GM23338 (cell line): Measurements from ENCODE around the gene MBD6. TPM values are rescaled to one million over a fixed set of nuclear protein-coding genes. Genes with fewer than 3 reads are reported as not detected.

Experiments used
- ATAC-seq: fragments of 200-7000 bp; cut with Tn5 transposase; 3 replicates; pipeline ENCODE4 v1.9.1; 2020
- DNase-seq: peaks from one replicate; pipeline ENCODE4 v3.0.0-alpha.2; 2015; ENCODE audit warnings: low spot score
- H2AFZ ChIP-seq: fragments of 200-600 bp; sonication (generic); 2 replicates; pipeline ENCODE4 v1.8.0; 2016; ENCODE audit warnings: antibody characterized with exemption, mild to moderate bottlenecking, moderate library complexity
- H3F3A ChIP-seq: fragments of 200-600 bp; sonication (generic); replicated peaks from 2 replicates; pipeline ENCODE4 v1.8.0; 2017; ENCODE audit warnings: antibody characterized with exemption, mixed run types, low read depth
- H3K27ac ChIP-seq: fragments of 200-600 bp; sonication (generic); 2 replicates; pipeline ENCODE4 v1.6.1; 2016; ENCODE audit warnings: low read depth
- H3K27me3 ChIP-seq: fragments of 200-600 bp; sonication (generic); 2 replicates; pipeline ENCODE4 v1.8.0; 2016; ENCODE audit warnings: mild to moderate bottlenecking, mixed run types, moderate library complexity; ENCODE audit not compliant: insufficient read depth
- H3K36me3 ChIP-seq: fragments of 200-600 bp; sonication (generic); 2 replicates; pipeline ENCODE4 v1.8.0; 2016; ENCODE audit warnings: mild to moderate bottlenecking; ENCODE audit not compliant: insufficient read depth
- H3K4me1 ChIP-seq: fragments of 200-600 bp; sonication (generic); 2 replicates; pipeline ENCODE4 v1.8.0; 2016; ENCODE audit warnings: mild to moderate bottlenecking, moderate library complexity; ENCODE audit not compliant: insufficient read depth
- H3K4me2 ChIP-seq: fragments of 200-600 bp; sonication (generic); 2 replicates; pipeline ENCODE4 v1.7.1; 2017; ENCODE audit warnings: mixed run types
- H3K4me3 ChIP-seq: fragments of 200-600 bp; sonication (generic); 2 replicates; pipeline ENCODE4 v1.6.1; 2016; ENCODE audit warnings: mixed run types
- H3K79me2 ChIP-seq: fragments of 200-600 bp; sonication (generic); replicated peaks from 2 replicates; pipeline ENCODE4 v1.8.0; 2017; ENCODE audit warnings: mild to moderate bottlenecking; ENCODE audit not compliant: insufficient read depth
- H3K9me2 ChIP-seq: fragments of 200-600 bp; sonication (generic); 2 replicates; pipeline ENCODE4 v1.8.0; 2017; ENCODE audit not compliant: insufficient read depth
- H4K20me1 ChIP-seq: fragments of 200-600 bp; sonication (generic); replicated peaks from 2 replicates; pipeline ENCODE4 v1.8.0; 2017; ENCODE audit warnings: mild to moderate bottlenecking; ENCODE audit not compliant: insufficient read depth
- H3K27ac Mint-ChIP-seq: 2 replicates; pipeline ENCODE4 v1.8.0; 2020; ENCODE audit warnings: inconsistent platforms, mild to moderate bottlenecking, moderate library complexity, mixed read lengths
- H3K27me3 Mint-ChIP-seq: 3 replicates; pipeline ENCODE4 v1.8.0; 2022; ENCODE audit warnings: low read depth, mild to moderate bottlenecking, moderate library complexity, mixed read lengths, inconsistent platforms; ENCODE audit not compliant: insufficient read depth, poor library complexity
- H3K36me3 Mint-ChIP-seq: 3 replicates; pipeline ENCODE4 v1.8.0; 2021; ENCODE audit warnings: low read depth, mild to moderate bottlenecking, inconsistent platforms, moderate library complexity, mixed read lengths
- H3K4me1 Mint-ChIP-seq: 3 replicates; pipeline ENCODE4 v1.8.0; 2020; ENCODE audit warnings: mild to moderate bottlenecking, inconsistent platforms, mixed read lengths
- H3K4me3 Mint-ChIP-seq: 3 replicates; pipeline ENCODE4 v1.8.0; 2021; ENCODE audit warnings: moderate library complexity, mild to moderate bottlenecking, inconsistent platforms, mixed read lengths
- H3K9me3 Mint-ChIP-seq: 3 replicates; pipeline ENCODE4 v1.8.0; 2020; ENCODE audit warnings: moderate library complexity, mild to moderate bottlenecking, inconsistent platforms, mixed read lengths
- CREB1 ChIP-seq: fragments of 250-450 bp; sonication (Bioruptor Pico); IDR thresholded peaks from 2 replicates; pipeline ENCODE4 v1.5.0; 2020; ENCODE audit warnings: low read depth, mild to moderate bottlenecking, moderate library complexity
- EZH2 ChIP-seq: fragments of 200-600 bp; sonication (generic); IDR thresholded peaks from one replicate; pipeline ENCODE4 v1.8.0; 2017; ENCODE audit warnings: antibody characterized with exemption, mild to moderate bottlenecking, low read depth; ENCODE audit not compliant: unreplicated experiment
- EZH2phosphoT487 ChIP-seq: fragments of 200-600 bp; sonication (generic); IDR thresholded peaks from one replicate; pipeline ENCODE4 v1.8.1; 2018; ENCODE audit warnings: antibody characterized with exemption; ENCODE audit not compliant: unreplicated experiment
- JUNB ChIP-seq: IDR thresholded peaks from one replicate; pipeline ENCODE4 v1.6.1; 2016; ENCODE audit warnings: antibody characterized with exemption; ENCODE audit not compliant: unreplicated experiment
- NANOG ChIP-seq: IDR thresholded peaks from 2 replicates; pipeline ENCODE4 v1.6.1; 2016; ENCODE audit warnings: antibody characterized with exemption, borderline replicate concordance
- POLR2AphosphoS5 ChIP-seq: IDR thresholded peaks from 2 replicates; pipeline ENCODE4 v1.6.1; 2016; ENCODE audit warnings: antibody characterized with exemption, low read depth
- STAT1 ChIP-seq: IDR thresholded peaks from one replicate; pipeline ENCODE4 v1.6.1; 2016; ENCODE audit warnings: antibody characterized with exemption; ENCODE audit not compliant: unreplicated experiment
- ZNF114 ChIP-seq: fragments of 250-450 bp; sonication (Bioruptor Pico); IDR thresholded peaks from 2 replicates; pipeline ENCODE4 v1.5.0; 2020; ENCODE audit warnings: mild to moderate bottlenecking, moderate library complexity
- ZNF331 ChIP-seq: fragments of 250-450 bp; sonication (Bioruptor Pico); IDR thresholded peaks from 2 replicates; pipeline ENCODE4 v1.5.0; 2020; ENCODE audit warnings: low read depth, mild to moderate bottlenecking, moderate library complexity
- polyA plus RNA-seq: library from polyadenylated mRNA; unstranded; fragments of >200 nt; fragmentation: Nextera tagmentation; extraction: Ambion mirVana; gene quantifications from 2 replicates; pipeline ENCODE4 v1.2.1, GENCODE V29; 2016
- total RNA-seq: library from RNA; depleted of rRNA; stranded (reverse); fragments of >200 nt; shearing (Covaris generic); gene quantifications from 2 replicates; pipeline ENCODE4 v1.2.3, GENCODE V29; 2014
- TF ChIP-seq, protein P1 (sequence below): IDR thresholded peaks from one replicate; pipeline ENCODE4 v1.6.1; 2018; ENCODE audit warnings: antibody characterized with exemption; ENCODE audit not compliant: unreplicated experiment
- TF ChIP-seq, protein P2 (sequence below): fragments of 250-450 bp; sonication (Bioruptor Pico); IDR thresholded peaks from 2 replicates; pipeline ENCODE4 v1.5.0; 2020; ENCODE audit warnings: mild to moderate bottlenecking, moderate library complexity
- TF ChIP-seq, protein P3 (sequence below), 2 experiments: fragments of 200-600 bp in 1 of 2; sonication (generic) in 1 of 2; conservative IDR thresholded peaks; 2 replicates each; pipeline versions ENCODE4 v1.5.1 to v1.6.1; 2016 to 2017; ENCODE audit warnings: antibody characterized with exemption in 2 of 2, low read depth in 2 of 2, mild to moderate bottlenecking in 2 of 2, moderate library complexity in 1 of 2

Gene MBD6
- total and polyA plus RNA-seq, 2 experiments from 2014 or later, result 12.5 to 17.1 TPM

DNA sequence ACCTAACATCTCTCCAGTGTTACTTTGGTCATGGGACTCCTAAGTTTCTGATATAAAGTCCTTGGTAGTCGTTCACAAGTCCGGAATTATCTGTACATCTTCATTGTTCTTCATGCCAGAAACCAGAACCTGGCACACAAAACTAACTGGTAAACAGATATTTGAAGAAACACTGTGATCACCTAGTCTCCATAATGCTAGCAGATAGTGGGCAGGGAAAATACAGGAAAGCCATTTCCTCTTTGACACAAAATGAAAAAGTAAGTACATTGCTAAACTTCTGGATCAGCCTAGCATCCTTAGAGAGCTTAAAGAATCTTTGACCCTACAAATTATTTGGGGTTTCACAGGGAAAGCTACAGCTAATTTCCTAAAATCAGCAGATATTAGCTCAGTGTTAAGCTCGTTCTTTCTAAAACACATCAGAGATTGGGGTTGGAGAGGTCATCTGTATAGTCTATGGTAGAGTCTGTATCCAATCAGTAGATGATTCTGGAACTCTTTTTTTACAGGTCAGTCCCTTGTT lies 7.2 kb upstream of the MBD6 start:
- Histone ChIP-seq H4K20me1 (peaks cover 51% of the 10 kb centered on the region), H2AFZ (no peak overlapping the region), H3K4me2 (no peak overlapping the region), H3K36me3 (peaks cover 71% of the 10 kb centered on the region), H3K27me3 (no peaks in the 10 kb centered on the region), H3K79me2 (peaks cover 29% of the 10 kb centered on the region), H3K9me2 (no peaks in the 10 kb centered on the region), H3K4me1 (peaks cover 17% of the 10 kb centered on the region), H3K27ac (no peak overlapping the region; the same call in 1 of the 2 replicates), H3K4me3 (no peak overlapping the region), H3F3A (peaks cover 78% of the 10 kb centered on the region)
- peaks cover 20% of the 10 kb centered on the region for H3K4me1 Mint-ChIP-seq
- H3K27ac Mint-ChIP-seq, result no peak overlapping the region
- H3K9me3 Mint-ChIP-seq, result no peaks in the 10 kb centered on the region
- ATAC-seq (no peak), DNase-seq (no peak)
- TF ChIP-seq ZNF114 (CRISPR knock-in tag) (no peak), EZH2phosphoT487 (no peak), JUNB (no peak), CREB1 (no peak), NANOG (no peak), STAT1 (no peak), ZNF331 (CRISPR knock-in tag) (no peak), POLR2AphosphoS5 (no peak), EZH2 (no peak)
- TF ChIP-seq, protein P1, sequence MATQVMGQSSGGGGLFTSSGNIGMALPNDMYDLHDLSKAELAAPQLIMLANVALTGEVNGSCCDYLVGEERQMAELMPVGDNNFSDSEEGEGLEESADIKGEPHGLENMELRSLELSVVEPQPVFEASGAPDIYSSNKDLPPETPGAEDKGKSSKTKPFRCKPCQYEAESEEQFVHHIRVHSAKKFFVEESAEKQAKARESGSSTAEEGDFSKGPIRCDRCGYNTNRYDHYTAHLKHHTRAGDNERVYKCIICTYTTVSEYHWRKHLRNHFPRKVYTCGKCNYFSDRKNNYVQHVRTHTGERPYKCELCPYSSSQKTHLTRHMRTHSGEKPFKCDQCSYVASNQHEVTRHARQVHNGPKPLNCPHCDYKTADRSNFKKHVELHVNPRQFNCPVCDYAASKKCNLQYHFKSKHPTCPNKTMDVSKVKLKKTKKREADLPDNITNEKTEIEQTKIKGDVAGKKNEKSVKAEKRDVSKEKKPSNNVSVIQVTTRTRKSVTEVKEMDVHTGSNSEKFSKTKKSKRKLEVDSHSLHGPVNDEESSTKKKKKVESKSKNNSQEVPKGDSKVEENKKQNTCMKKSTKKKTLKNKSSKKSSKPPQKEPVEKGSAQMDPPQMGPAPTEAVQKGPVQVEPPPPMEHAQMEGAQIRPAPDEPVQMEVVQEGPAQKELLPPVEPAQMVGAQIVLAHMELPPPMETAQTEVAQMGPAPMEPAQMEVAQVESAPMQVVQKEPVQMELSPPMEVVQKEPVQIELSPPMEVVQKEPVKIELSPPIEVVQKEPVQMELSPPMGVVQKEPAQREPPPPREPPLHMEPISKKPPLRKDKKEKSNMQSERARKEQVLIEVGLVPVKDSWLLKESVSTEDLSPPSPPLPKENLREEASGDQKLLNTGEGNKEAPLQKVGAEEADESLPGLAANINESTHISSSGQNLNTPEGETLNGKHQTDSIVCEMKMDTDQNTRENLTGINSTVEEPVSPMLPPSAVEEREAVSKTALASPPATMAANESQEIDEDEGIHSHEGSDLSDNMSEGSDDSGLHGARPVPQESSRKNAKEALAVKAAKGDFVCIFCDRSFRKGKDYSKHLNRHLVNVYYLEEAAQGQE, result no peak
- TF ChIP-seq, protein P2, sequence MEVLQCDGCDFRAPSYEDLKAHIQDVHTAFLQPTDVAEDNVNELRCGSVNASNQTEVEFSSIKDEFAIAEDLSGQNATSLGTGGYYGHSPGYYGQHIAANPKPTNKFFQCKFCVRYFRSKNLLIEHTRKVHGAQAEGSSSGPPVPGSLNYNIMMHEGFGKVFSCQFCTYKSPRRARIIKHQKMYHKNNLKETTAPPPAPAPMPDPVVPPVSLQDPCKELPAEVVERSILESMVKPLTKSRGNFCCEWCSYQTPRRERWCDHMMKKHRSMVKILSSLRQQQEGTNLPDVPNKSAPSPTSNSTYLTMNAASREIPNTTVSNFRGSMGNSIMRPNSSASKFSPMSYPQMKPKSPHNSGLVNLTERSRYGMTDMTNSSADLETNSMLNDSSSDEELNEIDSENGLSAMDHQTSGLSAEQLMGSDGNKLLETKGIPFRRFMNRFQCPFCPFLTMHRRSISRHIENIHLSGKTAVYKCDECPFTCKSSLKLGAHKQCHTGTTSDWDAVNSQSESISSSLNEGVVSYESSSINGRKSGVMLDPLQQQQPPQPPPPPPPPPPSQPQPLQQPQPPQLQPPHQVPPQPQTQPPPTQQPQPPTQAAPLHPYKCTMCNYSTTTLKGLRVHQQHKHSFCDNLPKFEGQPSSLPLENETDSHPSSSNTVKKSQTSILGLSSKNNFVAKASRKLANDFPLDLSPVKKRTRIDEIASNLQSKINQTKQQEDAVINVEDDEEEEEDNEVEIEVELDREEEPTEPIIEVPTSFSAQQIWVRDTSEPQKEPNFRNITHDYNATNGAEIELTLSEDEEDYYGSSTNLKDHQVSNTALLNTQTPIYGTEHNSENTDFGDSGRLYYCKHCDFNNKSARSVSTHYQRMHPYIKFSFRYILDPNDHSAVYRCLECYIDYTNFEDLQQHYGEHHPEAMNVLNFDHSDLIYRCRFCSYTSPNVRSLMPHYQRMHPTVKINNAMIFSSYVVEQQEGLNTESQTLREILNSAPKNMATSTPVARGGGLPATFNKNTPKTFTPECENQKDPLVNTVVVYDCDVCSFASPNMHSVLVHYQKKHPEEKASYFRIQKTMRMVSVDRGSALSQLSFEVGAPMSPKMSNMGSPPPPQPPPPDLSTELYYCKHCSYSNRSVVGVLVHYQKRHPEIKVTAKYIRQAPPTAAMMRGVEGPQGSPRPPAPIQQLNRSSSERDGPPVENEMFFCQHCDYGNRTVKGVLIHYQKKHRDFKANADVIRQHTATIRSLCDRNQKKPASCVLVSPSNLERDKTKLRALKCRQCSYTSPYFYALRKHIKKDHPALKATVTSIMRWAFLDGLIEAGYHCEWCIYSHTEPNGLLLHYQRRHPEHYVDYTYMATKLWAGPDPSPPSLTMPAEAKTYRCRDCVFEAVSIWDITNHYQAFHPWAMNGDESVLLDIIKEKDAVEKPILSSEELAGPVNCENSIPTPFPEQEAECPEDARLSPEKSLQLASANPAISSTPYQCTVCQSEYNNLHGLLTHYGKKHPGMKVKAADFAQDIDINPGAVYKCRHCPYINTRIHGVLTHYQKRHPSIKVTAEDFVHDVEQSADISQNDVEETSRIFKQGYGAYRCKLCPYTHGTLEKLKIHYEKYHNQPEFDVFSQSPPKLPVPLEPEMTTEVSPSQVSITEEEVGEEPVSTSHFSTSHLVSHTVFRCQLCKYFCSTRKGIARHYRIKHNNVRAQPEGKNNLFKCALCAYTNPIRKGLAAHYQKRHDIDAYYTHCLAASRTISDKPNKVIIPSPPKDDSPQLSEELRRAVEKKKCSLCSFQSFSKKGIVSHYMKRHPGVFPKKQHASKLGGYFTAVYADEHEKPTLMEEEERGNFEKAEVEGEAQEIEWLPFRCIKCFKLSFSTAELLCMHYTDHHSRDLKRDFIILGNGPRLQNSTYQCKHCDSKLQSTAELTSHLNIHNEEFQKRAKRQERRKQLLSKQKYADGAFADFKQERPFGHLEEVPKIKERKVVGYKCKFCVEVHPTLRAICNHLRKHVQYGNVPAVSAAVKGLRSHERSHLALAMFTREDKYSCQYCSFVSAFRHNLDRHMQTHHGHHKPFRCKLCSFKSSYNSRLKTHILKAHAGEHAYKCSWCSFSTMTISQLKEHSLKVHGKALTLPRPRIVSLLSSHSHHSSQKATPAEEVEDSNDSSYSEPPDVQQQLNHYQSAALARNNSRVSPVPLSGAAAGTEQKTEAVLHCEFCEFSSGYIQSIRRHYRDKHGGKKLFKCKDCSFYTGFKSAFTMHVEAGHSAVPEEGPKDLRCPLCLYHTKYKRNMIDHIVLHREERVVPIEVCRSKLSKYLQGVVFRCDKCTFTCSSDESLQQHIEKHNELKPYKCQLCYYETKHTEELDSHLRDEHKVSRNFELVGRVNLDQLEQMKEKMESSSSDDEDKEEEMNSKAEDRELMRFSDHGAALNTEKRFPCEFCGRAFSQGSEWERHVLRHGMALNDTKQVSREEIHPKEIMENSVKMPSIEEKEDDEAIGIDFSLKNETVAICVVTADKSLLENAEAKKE (CRISPR knock-in tag), result no peak
- TF ChIP-seq, protein P3, sequence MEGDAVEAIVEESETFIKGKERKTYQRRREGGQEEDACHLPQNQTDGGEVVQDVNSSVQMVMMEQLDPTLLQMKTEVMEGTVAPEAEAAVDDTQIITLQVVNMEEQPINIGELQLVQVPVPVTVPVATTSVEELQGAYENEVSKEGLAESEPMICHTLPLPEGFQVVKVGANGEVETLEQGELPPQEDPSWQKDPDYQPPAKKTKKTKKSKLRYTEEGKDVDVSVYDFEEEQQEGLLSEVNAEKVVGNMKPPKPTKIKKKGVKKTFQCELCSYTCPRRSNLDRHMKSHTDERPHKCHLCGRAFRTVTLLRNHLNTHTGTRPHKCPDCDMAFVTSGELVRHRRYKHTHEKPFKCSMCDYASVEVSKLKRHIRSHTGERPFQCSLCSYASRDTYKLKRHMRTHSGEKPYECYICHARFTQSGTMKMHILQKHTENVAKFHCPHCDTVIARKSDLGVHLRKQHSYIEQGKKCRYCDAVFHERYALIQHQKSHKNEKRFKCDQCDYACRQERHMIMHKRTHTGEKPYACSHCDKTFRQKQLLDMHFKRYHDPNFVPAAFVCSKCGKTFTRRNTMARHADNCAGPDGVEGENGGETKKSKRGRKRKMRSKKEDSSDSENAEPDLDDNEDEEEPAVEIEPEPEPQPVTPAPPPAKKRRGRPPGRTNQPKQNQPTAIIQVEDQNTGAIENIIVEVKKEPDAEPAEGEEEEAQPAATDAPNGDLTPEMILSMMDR (conservative IDR thresholded peaks at IDR 0.05; ENCODE audit: low read depth in 2 of 2), result no peak
- H3K36me3 Mint-ChIP-seq, result peaks cover 90% of the 10 kb centered on the region
- no peak overlapping the region for H3K4me3 Mint-ChIP-seq
- H3K27me3 Mint-ChIP-seq, result peaks cover 22% of the 10 kb centered on the region
